ENCODE results near the gene TMC7. TPM values are rescaled to one million over a fixed set of nuclear protein-coding genes. Genes with fewer than 3 reads are reported as not detected.
A peak's percentile ranks its signal among the peaks of the same experiment; 100 is the strongest.

TMC7 gene
- total and polyA plus RNA-seq, 9 of the 15 experiments (the other 6 are each of a cell fraction or from before 2014, with no cell fraction given), result 0.08 to 2.0 (median 1.5) TPM

- TF ChIP-seq CHD7 (IDR thresholded peaks at IDR 0.05; ENCODE audit: low read depth, low read length), result no peak
- TF ChIP-seq NR1H2 (CRISPR knock-in tag; IDR thresholded peaks at IDR 0.05), result peak; percentile 54; the same call in 1 of the 2 replicates
- no peak for TF ChIP-seq SNAPC5 (CRISPR knock-in tag; IDR thresholded peaks at IDR 0.05)
- no peak for TF ChIP-seq ZNF79 (CRISPR knock-in tag; IDR thresholded peaks at IDR 0.05; ENCODE audit: low read depth)
- TF ChIP-seq ZBTB33 (CRISPR knock-in tag; IDR thresholded peaks at IDR 0.05), result no peak
- peak; percentile 89 to 99 (median 99) for TF ChIP-seq CTCF (IDR thresholded peaks at IDR 0.05 in 2 of 3, conservative IDR thresholded peaks at IDR 0.05 in 1 of 3; ENCODE audit: insufficient read depth in 2 of 3, low read depth in 1 of 3, low read length in 3 of 3)
- no peak for TF ChIP-seq ZBTB2 (IDR thresholded peaks at IDR 0.05)
- TF ChIP-seq CGGBP1 (CRISPR knock-in tag; IDR thresholded peaks at IDR 0.05), result no peak
Observed at GRCh38 chr16:18983565-18984434, at the start of gene TMC7 (continued).

All from K562 (cell line).